Keratinocyte (primary cell): ENCODE measurements around the gene NCK1. TPM values are rescaled to one million over a fixed set of nuclear protein-coding genes. Genes with fewer than 3 reads are reported as not detected.
"Not testable (repeated sequence)": the region's sequence is repeated elsewhere in the genome, so short reads cannot be mapped to it uniquely, and the experiment has no call there.

ENCODE experiments used
- DNase-seq: peaks from one replicate; pipeline ENCODE4 v3.0.0-alpha.2; 2011; ENCODE audit warnings: low read depth, missing footprints, low spot score
- FAIRE-seq: peaks from 2 replicates; lab custom pipeline; 2011; peaks lifted over from hg19 to GRCh38; lab: Jason Lieb, UNC
- H2AFZ ChIP-seq: 2 replicates; pipeline ENCODE4 v1.6.0; 2012; ENCODE audit warnings: low read length, control low read depth, inconsistent platforms; ENCODE audit not compliant: control insufficient read depth
- H3K27ac ChIP-seq: 2 replicates; pipeline ENCODE4 v1.5.1; 2011; ENCODE audit warnings: low read length; ENCODE audit not compliant: control insufficient read depth, insufficient read depth
- H3K27me3 ChIP-seq: 3 replicates; pipeline ENCODE4 v1.6.0; 2011; ENCODE audit warnings: low read length; ENCODE audit not compliant: control insufficient read depth, insufficient read depth; ENCODE audit errors: extremely low read depth
- H3K36me3 ChIP-seq, 2 experiments: 2 replicates in 1 of 2; 3 replicates in 1 of 2; pipeline ENCODE4 v1.5.1; 2011; ENCODE audit warnings: low read length in 2 of 2, mild to moderate bottlenecking in 1 of 2; ENCODE audit not compliant: control insufficient read depth in 2 of 2, insufficient read depth in 2 of 2; ENCODE audit errors: extremely low read depth in 1 of 2
- H3K4me1 ChIP-seq: 3 replicates; pipeline ENCODE4 v1.5.1; 2011; ENCODE audit warnings: low read length; ENCODE audit not compliant: control insufficient read depth, insufficient read depth; ENCODE audit errors: extremely low read depth
- H3K4me2 ChIP-seq: 3 replicates; pipeline ENCODE4 v1.6.0; 2011; ENCODE audit warnings: low read depth, low read length; ENCODE audit not compliant: control insufficient read depth, insufficient read depth; ENCODE audit errors: extremely low read depth
- H3K4me3 ChIP-seq, 3 experiments: fragments of 200-600 bp in 1 of 3; sonication (generic) in 1 of 3; 2 replicates in 2 of 3; 3 replicates in 1 of 3; pipeline ENCODE4 v1.5.1; 2011 to 2016; ENCODE audit warnings: low read length in 3 of 3, mild to moderate bottlenecking in 3 of 3, control low read depth in 2 of 3, inconsistent platforms in 1 of 3, low read depth in 1 of 3, mixed read lengths in 1 of 3, mixed run types in 1 of 3, moderate library complexity in 1 of 3; ENCODE audit not compliant: control insufficient read depth in 2 of 3, insufficient read depth in 2 of 3; ENCODE audit errors: extremely low read depth in 1 of 3
- H3K79me2 ChIP-seq: 2 replicates; pipeline ENCODE4 v1.6.0; 2012; ENCODE audit warnings: low read length; ENCODE audit not compliant: control insufficient read depth, insufficient read depth
- H3K9ac ChIP-seq: 3 replicates; pipeline ENCODE4 v1.6.0; 2011; ENCODE audit warnings: low read length; ENCODE audit not compliant: control insufficient read depth, insufficient read depth; ENCODE audit errors: extremely low read depth
- H3K9me1 ChIP-seq: 3 replicates; pipeline ENCODE4 v1.6.0; 2011; ENCODE audit warnings: low read length; ENCODE audit not compliant: control insufficient read depth, insufficient read depth; ENCODE audit errors: extremely low read depth
- H3K9me3 ChIP-seq: 2 replicates; pipeline ENCODE4 v1.5.1; 2012; ENCODE audit warnings: low read depth, low read length; ENCODE audit not compliant: control insufficient read depth
- H4K20me1 ChIP-seq: 3 replicates; pipeline ENCODE4 v1.6.0; 2011; ENCODE audit warnings: low read length; ENCODE audit not compliant: control insufficient read depth, insufficient read depth; ENCODE audit errors: extremely low read depth
- EZH2 ChIP-seq: IDR thresholded peaks from one replicate; pipeline ENCODE4 v1.6.1; 2012; ENCODE audit warnings: inconsistent platforms, mild to moderate bottlenecking, low read length, moderate library complexity
- dilution Hi-C: fragments of 300-500 bp; cut with MboI; formaldehyde crosslinking; loops from one replicate; pipeline ENCODE4 v1.7.0; 2020; ENCODE audit warnings: low sequenced_read_pairs; ENCODE audit not compliant: extremely low pct_ligation_motif_present
- polyA plus RNA-seq, 5 experiments: library from polyadenylated mRNA; depleted of rRNA in 3 of 5; stranded (reverse) in 3 of 5; stranded (forward) in 1 of 5; unstranded in 1 of 5; fragments of >200 nt; gene quantifications; 1 replicate in 1 of 5; 2 replicates in 3 of 5; 3 replicates in 1 of 5; pipeline versions ENCODE4 v1.2.1 to v1.2.3, GENCODE V29; 2011 to 2012; ENCODE audit warnings: missing spikeins in 2 of 5, low read depth in 1 of 5, low replicate concordance in 1 of 5
- TF ChIP-seq, protein P1 (sequence below), 3 experiments: IDR thresholded peaks in 1 of 3; conservative IDR thresholded peaks in 1 of 3; optimal IDR thresholded peaks in 1 of 3; 2 replicates in 2 of 3; 3 replicates in 1 of 3; pipeline versions ENCODE3 to v1.5.1; 2011; ENCODE audit warnings: low read length in 3 of 3, mild to moderate bottlenecking in 3 of 3, moderate library complexity in 2 of 3, control low read depth in 1 of 3, inconsistent platforms in 1 of 3; ENCODE audit not compliant: insufficient read depth in 2 of 3; ENCODE audit errors: extremely low read depth in 1 of 3

Gene NCK1
- polyA plus RNA-seq, 1 donor (not counting 4 experiments of a cell fraction or from before 2014, with no cell fraction given), result 57.9 TPM

GRCh38 chr3:136982520-136983138 is 120.6 kb downstream of the NCK1 start:
- H3K79me2 ChIP-seq, result peaks cover 48% of the 10 kb centered on the region
- FAIRE-seq (no peak), DNase-seq (no peak)
- no peak overlapping the region for H3K4me3 ChIP-seq
- no peak overlapping the region for H3K4me2 ChIP-seq
- H3K4me1 ChIP-seq, result peaks cover 40% of the 10 kb centered on the region
- peaks cover 3% of the 10 kb centered on the region for H3K9me1 ChIP-seq
- TF ChIP-seq, protein P1, sequence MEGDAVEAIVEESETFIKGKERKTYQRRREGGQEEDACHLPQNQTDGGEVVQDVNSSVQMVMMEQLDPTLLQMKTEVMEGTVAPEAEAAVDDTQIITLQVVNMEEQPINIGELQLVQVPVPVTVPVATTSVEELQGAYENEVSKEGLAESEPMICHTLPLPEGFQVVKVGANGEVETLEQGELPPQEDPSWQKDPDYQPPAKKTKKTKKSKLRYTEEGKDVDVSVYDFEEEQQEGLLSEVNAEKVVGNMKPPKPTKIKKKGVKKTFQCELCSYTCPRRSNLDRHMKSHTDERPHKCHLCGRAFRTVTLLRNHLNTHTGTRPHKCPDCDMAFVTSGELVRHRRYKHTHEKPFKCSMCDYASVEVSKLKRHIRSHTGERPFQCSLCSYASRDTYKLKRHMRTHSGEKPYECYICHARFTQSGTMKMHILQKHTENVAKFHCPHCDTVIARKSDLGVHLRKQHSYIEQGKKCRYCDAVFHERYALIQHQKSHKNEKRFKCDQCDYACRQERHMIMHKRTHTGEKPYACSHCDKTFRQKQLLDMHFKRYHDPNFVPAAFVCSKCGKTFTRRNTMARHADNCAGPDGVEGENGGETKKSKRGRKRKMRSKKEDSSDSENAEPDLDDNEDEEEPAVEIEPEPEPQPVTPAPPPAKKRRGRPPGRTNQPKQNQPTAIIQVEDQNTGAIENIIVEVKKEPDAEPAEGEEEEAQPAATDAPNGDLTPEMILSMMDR (optimal IDR thresholded peaks at IDR 0.05 in 1 of 3, IDR thresholded peaks at IDR 0.05 in 1 of 3, conservative IDR thresholded peaks at IDR 0.05 in 1 of 3; ENCODE audit: extremely low read depth in 1 of 3, insufficient read depth in 2 of 3, low read length in 3 of 3), result no peak
- no peak for TF ChIP-seq EZH2
- no peaks in the 10 kb centered on the region for H3K27me3 ChIP-seq
- H3K36me3 ChIP-seq, result peaks cover 30 to 45% of the 10 kb centered on the region in 2 experiments
- peaks cover 10% of the 10 kb centered on the region for H4K20me1 ChIP-seq
- H3K9ac ChIP-seq, result no peak overlapping the region
- no peak overlapping the region for H2AFZ ChIP-seq
- no peak overlapping the region for H3K27ac ChIP-seq
- no peaks in the 10 kb centered on the region for H3K9me3 ChIP-seq
- dilution Hi-C loops, result no loop called here

GRCh38 chr3:136984837-136985236 is 122.8 kb downstream of the NCK1 start:
- Histone ChIP-seq H3K9ac (peak overlapping the region; percentile 4), H3K36me3 (peaks cover 37 to 54% of the 10 kb centered on the region in 2 experiments), H2AFZ (no peak overlapping the region), H3K4me1 (peaks cover 39% of the 10 kb centered on the region), H3K9me3 (no peaks in the 10 kb centered on the region), H3K27me3 (no peaks in the 10 kb centered on the region), H3K9me1 (peaks cover 3% of the 10 kb centered on the region), H3K79me2 (peaks cover 34% of the 10 kb centered on the region), H4K20me1 (peaks cover 6% of the 10 kb centered on the region), H3K27ac (peak overlapping the region; percentile 68), H3K4me2 (peak overlapping the region; percentile 17), H3K4me3 (no peak overlapping the region)
- no peak for TF ChIP-seq EZH2
- TF ChIP-seq, protein P1 (optimal IDR thresholded peaks at IDR 0.05 in 1 of 3, IDR thresholded peaks at IDR 0.05 in 1 of 3, conservative IDR thresholded peaks at IDR 0.05 in 1 of 3; ENCODE audit: extremely low read depth in 1 of 3, insufficient read depth in 2 of 3, low read length in 3 of 3), result no peak
- DNase-seq (peak; percentile 52), FAIRE-seq (peak; percentile 100)
- dilution Hi-C loops, result no loop called here

DNA sequence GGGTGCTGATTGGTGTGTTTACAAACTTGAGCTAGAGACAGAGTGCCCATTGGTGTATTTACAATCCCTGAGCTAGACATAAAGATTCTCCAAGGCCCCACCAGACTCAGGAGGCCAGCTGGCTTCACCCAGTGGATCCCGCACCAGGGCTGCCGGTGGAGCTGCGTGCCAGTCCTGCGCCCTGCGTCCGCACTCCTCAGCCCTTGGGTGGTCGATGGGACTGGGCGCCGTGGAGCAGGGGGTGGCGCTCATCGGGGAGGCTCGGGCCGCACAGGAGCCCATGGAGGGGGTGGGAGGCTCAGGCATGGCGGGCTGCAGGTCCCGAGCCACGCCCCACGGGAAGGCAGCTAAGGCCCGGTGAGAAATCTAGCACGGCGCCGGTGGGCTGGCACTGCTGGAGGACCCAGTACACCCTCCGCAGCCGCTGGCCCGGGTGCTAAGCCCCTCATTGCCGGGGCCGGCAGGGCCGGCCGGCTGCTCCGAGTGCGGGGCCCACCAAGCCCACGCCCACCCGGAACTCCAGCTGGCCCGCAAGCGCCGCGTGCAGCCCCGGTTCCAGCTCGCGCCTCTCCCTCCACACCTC is 125.5 kb downstream of the NCK1 start:
- H3K9me1 ChIP-seq, H3K4me2 ChIP-seq, DNase-seq, H3K27ac ChIP-seq, FAIRE-seq, dilution Hi-C loops, H3K9ac ChIP-seq, H2AFZ ChIP-seq, H3K9me3 ChIP-seq, H3K4me3 ChIP-seq, H4K20me1 ChIP-seq, H3K27me3 ChIP-seq: not testable (repeated sequence)
- H3K4me1 ChIP-seq, result peaks cover 56% of the 10 kb centered on the region
- H3K79me2 ChIP-seq, result peaks cover 16% of the 10 kb centered on the region
- peaks cover 28 to 55% of the 10 kb centered on the region in 2 experiments for H3K36me3 ChIP-seq
